ENCODE data around the gene MCOLN2.
"Not testable (repeated sequence)": the region's sequence is repeated elsewhere in the genome, so short reads cannot be mapped to it uniquely, and the experiment has no call there.

- TF ChIP-seq CTCF (conservative IDR thresholded peaks at IDR 0.05; ENCODE audit: low read depth, low read length); CHD1 (IDR thresholded peaks at IDR 0.05; ENCODE audit: low read depth, low read length); RFX5 (IDR thresholded peaks at IDR 0.05; ENCODE audit: low read depth, low read length); FOS (IDR thresholded peaks at IDR 0.05; ENCODE audit: low read depth, low read length); MXI1 (IDR thresholded peaks at IDR 0.05; ENCODE audit: borderline replicate concordance, low read depth, low read length); RCOR1 (IDR thresholded peaks at IDR 0.05; ENCODE audit: insufficient replicate concordance, low read length); RAD21 (IDR thresholded peaks at IDR 0.05; ENCODE audit: low read length); ELK1 (IDR thresholded peaks at IDR 0.05; ENCODE audit: borderline replicate concordance, low read depth, low read length); MAFK (IDR thresholded peaks at IDR 0.05; ENCODE audit: low read depth, low read length); POLR2A (IDR thresholded peaks at IDR 0.05; ENCODE audit: low read depth, low read length); BHLHE40 (IDR thresholded peaks at IDR 0.05; ENCODE audit: low read depth, low read length): not testable (repeated sequence)
- TF ChIP-seq, protein P1, sequence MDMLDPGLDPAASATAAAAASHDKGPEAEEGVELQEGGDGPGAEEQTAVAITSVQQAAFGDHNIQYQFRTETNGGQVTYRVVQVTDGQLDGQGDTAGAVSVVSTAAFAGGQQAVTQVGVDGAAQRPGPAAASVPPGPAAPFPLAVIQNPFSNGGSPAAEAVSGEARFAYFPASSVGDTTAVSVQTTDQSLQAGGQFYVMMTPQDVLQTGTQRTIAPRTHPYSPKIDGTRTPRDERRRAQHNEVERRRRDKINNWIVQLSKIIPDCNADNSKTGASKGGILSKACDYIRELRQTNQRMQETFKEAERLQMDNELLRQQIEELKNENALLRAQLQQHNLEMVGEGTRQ (IDR thresholded peaks at IDR 0.05; ENCODE audit: low read depth, low read length), result not testable (repeated sequence)
Measured at GRCh38 chr1:84902727-84903126, 94.2 kb downstream of the MCOLN2 start.

Measured in IMR-90 (cell line).